Measurements from ENCODE around the gene PTGR3. TPM values are rescaled to one million over a fixed set of nuclear protein-coding genes. Genes with fewer than 3 reads are reported as not detected.

Gene PTGR3
- total RNA-seq, 2 donors from 2014 or later = 8.9 to 26.5 TPM

GRCh38 chr18:75162467-75162866 is 46.5 kb downstream of the PTGR3 start:
- H3K4me1 ChIP-seq = peaks cover 3% of the 10 kb centered on the region
- no peaks in the 10 kb centered on the region for H3K27me3 ChIP-seq
- intact Hi-C loops (cut with DNase I) = no loop called here
- no peak overlapping the region for H3K27ac ChIP-seq
- H3K36me3 ChIP-seq (replicated peaks in 1 of 2; ENCODE audit: insufficient read depth in 1 of 2, low read depth in 2 of 2) = no peaks in the 10 kb centered on the region
- H3K4me3 ChIP-seq = no peak overlapping the region
- no peaks in the 10 kb centered on the region for H3K9me3 ChIP-seq
- no peak for ATAC-seq
- DNase-seq = no peak
- WGBS, 2 donors = 76 to 82% methylated on average over 3 of the region's 3 CpGs
- TF ChIP-seq POLR2A (IDR thresholded peaks at IDR 0.05) (no peak), CTCF (IDR thresholded peaks at IDR 0.05) (no peak)

- intact Hi-C loops (cut with DNase I) = no loop called here
- DNase-seq (peak in 2 of 4 donors; percentile 19 to 24), ATAC-seq (peak; percentile 24)
- TF ChIP-seq CTCF (IDR thresholded peaks at IDR 0.05) (no peak), POLR2A (IDR thresholded peaks at IDR 0.05) (no peak)
- Histone ChIP-seq H3K9me3 (no peaks in the 10 kb centered on the region), H3K27ac (no peak overlapping the region), H3K27me3 (no peaks in the 10 kb centered on the region), H3K4me1 (peaks cover 3% of the 10 kb centered on the region), H3K36me3 (replicated peaks in 1 of 2; ENCODE audit: insufficient read depth in 1 of 2, low read depth in 2 of 2) (no peaks in the 10 kb centered on the region), H3K4me3 (no peak overlapping the region)
- 64 to 81% methylated on average over 14 of the region's 14 CpGs for WGBS, 2 donors
Measured at GRCh38 chr18:75161256-75162028, 47.5 kb downstream of the PTGR3 start.

GRCh38 chr18:75160364-75160763 is 48.6 kb downstream of the PTGR3 start:
- ATAC-seq = no peak
- no peaks in the 10 kb centered on the region for H3K36me3 ChIP-seq (replicated peaks in 1 of 2; ENCODE audit: insufficient read depth in 1 of 2, low read depth in 2 of 2)
- 28 to 36% methylated on average over 13 of the region's 13 CpGs for WGBS, 2 donors
- intact Hi-C loops (cut with DNase I) = no loop called here
- no peak overlapping the region for H3K4me3 ChIP-seq
- no peak overlapping the region for H3K27ac ChIP-seq
- H3K9me3 ChIP-seq = no peaks in the 10 kb centered on the region
- no peak for DNase-seq
- H3K27me3 ChIP-seq = no peaks in the 10 kb centered on the region
- TF ChIP-seq POLR2A (IDR thresholded peaks at IDR 0.05) (no peak), CTCF (IDR thresholded peaks at IDR 0.05) (no peak)
- H3K4me1 ChIP-seq = peaks cover 3% of the 10 kb centered on the region

- ATAC-seq (no peak), DNase-seq (no peak)
- H3K27me3 ChIP-seq = no peaks in the 10 kb centered on the region
- WGBS, 2 donors = 49 to 52% methylated on average over 16 of the region's 16 CpGs
- H3K9me3 ChIP-seq = no peaks in the 10 kb centered on the region
- no peaks in the 10 kb centered on the region for H3K36me3 ChIP-seq (replicated peaks in 1 of 2; ENCODE audit: insufficient read depth in 1 of 2, low read depth in 2 of 2)
- intact Hi-C loops (cut with DNase I) = no loop called here
- no peak overlapping the region for H3K4me3 ChIP-seq
- H3K27ac ChIP-seq = no peak overlapping the region
- H3K4me1 ChIP-seq = peaks cover 3% of the 10 kb centered on the region
- no peak for TF ChIP-seq POLR2A (IDR thresholded peaks at IDR 0.05)
- no peak for TF ChIP-seq CTCF (IDR thresholded peaks at IDR 0.05)
Measured at GRCh38 chr18:75159646-75160356, 49.1 kb downstream of the PTGR3 start.

All from body of pancreas (tissue), 4 donors.